MG63 (cell line): ENCODE measurements around the gene BICRAL. TPM values are rescaled to one million over a fixed set of nuclear protein-coding genes. Genes with fewer than 3 reads are reported as not detected.
"Not testable (repeated sequence)": the region's sequence is repeated elsewhere in the genome, so short reads cannot be mapped to it uniquely, and the experiment has no call there.

Experiments used
- DNase-seq: peaks from one replicate; pipeline ENCODE4 v3.0.0-alpha.2; 2020
- H3K27me3 ChIP-seq: fragments of 250-450 bp; sonication (Bioruptor Pico); 2 replicates; pipeline ENCODE4 v1.5.1; 2020; ENCODE audit warnings: mild to moderate bottlenecking, moderate library complexity
- H3K36me3 ChIP-seq: fragments of 250-450 bp; sonication (Bioruptor Pico); 2 replicates; pipeline ENCODE4 v1.5.1; 2020; ENCODE audit warnings: mild to moderate bottlenecking, moderate library complexity
- H3K4me3 ChIP-seq: fragments of 250-450 bp; sonication (Bioruptor Pico); 2 replicates; pipeline ENCODE4 v1.5.1; 2020; ENCODE audit warnings: mild to moderate bottlenecking, moderate library complexity
- H3K9me3 ChIP-seq: fragments of 250-450 bp; sonication (Bioruptor Pico); 2 replicates; pipeline ENCODE4 v1.5.1; 2020; ENCODE audit warnings: mild to moderate bottlenecking, moderate library complexity
- total RNA-seq: library from RNA; depleted of rRNA; stranded (reverse); fragments of >200 nt; shearing (Covaris generic); gene quantifications from 2 replicates; pipeline ENCODE4 v1.2.3, GENCODE V29; 2014; ENCODE audit warnings: low replicate concordance

BICRAL gene
- total RNA-seq, 1 experiment from 2014 or later = 0.40 TPM

DNA sequence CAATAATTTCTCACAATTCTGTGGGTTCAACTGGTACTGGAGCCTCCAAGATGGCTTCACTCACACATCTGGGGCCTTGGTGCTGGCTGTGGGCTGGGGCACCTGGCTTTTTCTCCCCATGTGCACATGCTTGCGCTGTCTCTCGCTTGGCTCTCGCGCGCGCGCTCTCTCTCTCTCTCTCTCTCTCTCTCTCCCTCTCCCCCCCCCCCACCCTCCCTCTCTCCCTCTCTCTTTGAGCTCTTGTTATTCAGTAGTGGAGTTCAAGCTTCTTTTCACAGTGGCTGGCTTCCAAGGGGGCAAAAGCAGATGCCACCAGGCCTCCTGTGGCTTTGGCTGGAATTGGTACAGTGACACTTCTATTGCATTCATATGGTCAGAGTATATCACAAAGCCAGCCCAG lies 25.1 kb upstream of the BICRAL start:
- Histone ChIP-seq H3K4me3 (no peak overlapping the region), H3K36me3 (no peaks in the 10 kb centered on the region), H3K9me3 (no peaks in the 10 kb centered on the region), H3K27me3 (no peaks in the 10 kb centered on the region)
- no peak for DNase-seq

DNA sequence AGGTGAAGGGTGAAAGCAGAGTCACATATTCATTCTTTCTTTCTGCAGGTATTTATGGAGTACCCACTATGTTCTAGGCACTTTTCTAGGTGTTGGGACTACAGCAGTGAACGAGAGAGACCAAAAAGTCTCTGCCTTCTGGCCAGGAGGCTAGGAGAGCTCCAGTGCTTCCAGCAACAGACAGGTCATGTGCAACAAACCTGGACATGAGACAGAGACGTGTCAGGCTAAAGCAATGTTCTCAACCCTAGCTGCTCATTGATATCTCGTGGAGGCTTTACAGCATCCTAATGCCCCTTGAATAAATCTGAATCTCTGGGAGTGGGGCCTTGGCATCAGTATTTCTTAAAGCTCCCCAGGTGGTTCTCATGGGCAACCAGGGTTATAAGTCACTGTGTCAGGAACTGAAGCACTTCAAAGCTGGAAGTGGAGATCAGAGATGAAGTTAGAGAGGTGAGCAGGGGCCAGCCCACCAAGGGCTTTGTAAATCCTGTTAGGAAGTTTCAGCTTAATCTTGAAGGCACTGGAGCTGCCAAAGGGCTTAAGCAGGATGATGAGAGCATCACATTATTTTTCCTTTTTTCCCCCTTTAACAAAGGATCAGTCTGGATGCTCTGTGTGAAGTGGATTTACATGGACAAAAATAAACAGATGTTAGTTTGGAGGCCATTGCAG lies 23.0 kb upstream of the BICRAL start:
- DNase-seq = no peak
- H3K9me3 ChIP-seq = no peaks in the 10 kb centered on the region
- H3K36me3 ChIP-seq = no peaks in the 10 kb centered on the region
- no peaks in the 10 kb centered on the region for H3K27me3 ChIP-seq
- H3K4me3 ChIP-seq = no peak overlapping the region

DNA sequence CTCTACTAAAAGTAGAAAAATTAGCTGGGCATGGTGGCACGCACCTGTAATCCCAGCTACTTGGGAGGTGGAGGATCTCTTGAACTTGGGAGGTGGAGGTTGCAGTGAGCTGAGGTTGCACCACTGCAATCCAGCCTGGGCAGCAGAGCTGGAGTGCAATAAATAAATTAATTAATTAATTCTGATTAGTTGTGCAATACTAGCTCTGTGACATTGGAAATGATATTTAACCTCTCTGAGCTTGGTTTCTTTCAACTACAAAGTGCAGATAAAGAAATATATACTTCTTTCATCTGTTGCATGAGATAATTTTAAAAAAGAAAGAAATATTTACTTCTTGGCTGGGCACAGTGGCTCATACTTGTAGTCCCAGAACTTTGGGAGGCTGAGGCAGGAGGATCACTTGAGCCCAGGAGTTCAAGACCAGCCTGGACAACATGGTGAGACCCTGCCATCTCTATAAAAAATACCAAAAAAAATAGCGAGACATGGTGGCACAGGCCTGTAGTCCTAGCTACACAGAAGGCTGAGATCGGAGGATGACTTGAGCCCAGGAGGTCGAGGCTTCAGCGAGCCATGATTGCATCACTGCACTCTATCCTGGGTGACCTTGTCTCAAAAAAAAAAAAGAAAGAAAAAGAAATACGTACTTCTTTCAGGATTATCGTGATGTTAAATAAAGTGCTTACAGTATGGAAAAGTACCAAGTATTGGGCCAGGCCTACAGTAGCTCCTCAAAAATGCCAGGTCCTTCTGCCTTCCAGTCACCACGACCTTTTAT lies 20.4 kb upstream of the BICRAL start:
- H3K27me3 ChIP-seq = no peaks in the 10 kb centered on the region
- H3K4me3 ChIP-seq = no peak overlapping the region
- H3K9me3 ChIP-seq = no peaks in the 10 kb centered on the region
- no peaks in the 10 kb centered on the region for H3K36me3 ChIP-seq
- no peak for DNase-seq

DNA sequence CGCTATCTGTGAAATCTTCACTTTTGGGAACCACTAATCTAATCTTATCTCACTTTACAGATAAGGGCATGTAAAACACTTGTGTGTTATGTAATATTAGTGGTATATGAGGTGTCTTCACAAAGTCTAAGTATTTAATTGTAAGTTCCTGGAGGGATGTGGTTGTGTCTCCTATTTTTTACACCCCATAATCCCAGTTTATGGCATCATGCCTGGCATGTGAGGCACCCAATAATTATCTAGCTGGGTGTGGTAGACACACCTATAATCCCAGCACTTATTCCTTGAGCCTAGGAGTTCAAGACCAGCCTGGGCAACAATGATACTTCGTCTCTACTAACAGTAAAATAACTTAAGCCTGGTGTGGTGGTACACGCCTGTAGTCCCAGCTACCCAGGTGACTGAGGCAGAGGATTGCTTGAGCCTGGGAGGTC lies 19.4 kb upstream of the BICRAL start:
- Histone ChIP-seq H3K27me3 (no peaks in the 10 kb centered on the region), H3K9me3 (no peaks in the 10 kb centered on the region), H3K36me3 (no peaks in the 10 kb centered on the region), H3K4me3 (no peak overlapping the region)
- no peak for DNase-seq

DNA sequence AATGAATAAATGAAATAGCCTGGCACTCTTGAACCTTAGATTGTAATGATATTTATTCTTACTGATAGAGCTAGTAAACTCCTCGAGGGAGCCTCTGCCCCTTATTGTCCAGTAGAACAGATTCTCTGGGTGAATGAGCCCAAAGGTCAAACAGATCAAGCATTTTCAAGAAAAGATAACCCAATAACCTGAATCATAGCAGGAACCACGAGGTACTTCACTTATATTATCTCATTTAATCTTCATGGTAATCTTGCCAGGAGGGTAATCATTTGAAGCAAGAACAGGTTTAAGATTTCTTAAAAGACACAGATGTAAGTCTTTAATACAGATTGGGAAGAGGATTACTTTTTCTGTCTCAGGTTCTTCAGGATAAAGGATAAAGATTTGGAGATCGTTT lies 18.9 kb upstream of the BICRAL start:
- no peak for DNase-seq
- Histone ChIP-seq H3K36me3 (no peaks in the 10 kb centered on the region), H3K4me3 (no peak overlapping the region), H3K9me3 (no peaks in the 10 kb centered on the region), H3K27me3 (no peaks in the 10 kb centered on the region)

DNA sequence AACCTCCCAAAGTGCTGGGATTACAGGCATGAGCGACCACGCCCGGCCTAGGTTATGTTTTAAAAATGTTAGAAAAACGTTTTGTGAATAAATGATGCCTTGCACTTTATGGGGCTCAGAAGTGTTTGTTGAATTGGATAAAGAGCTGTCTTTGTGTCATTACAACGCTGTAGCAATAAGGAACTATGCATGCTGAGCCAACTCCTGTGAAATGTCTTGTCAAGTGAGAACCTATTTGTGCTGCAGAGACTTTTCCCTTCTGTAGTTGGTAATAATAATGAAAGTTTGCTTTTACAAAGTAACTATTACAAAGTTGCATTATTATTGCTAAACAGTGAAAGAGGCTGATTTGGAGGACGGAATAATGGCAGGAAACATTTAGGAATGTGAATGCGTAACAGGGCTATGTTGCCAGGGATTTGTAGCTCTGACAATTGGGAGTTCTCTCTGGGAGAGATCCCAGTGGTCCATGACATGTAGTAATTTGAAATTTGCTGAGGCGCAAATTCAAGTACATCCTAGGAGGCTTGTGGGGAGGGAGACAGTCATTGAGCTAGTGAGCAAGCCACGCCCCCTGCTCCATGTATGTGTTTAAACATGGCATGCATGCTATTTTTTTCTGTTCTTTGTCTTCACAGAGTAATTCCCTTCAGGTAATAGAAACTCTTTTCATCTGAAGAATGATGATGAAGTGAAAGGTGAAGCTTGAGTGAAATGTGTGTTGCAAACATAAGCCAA lies 16.8 kb upstream of the BICRAL start:
- Histone ChIP-seq H3K27me3 (no peaks in the 10 kb centered on the region), H3K4me3 (no peak overlapping the region), H3K9me3 (no peaks in the 10 kb centered on the region), H3K36me3 (no peaks in the 10 kb centered on the region)
- no peak for DNase-seq

DNA sequence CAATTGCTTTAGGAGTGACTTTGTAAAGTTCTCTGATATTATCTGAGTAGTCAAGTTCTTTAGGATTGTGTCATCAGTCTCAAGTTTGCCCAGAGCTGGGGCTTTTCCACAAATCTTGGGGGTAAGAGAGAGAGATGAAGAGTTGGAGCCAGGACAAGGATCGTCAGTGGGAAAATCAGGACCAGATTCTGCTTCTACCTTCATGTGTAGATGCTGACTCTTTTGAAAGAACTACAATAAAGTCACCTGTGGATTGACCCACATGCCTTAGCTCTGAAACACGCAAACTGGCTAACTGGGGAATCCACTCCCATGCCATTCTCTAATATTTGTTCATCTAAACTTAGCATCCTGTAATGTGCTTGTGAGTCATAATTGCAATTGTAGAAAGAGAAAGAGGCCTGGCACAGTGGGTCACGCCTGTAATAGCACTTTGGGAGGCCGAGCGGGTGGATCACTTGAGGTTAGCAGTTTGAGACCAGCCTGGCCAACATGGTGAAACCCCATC lies 15.6 kb upstream of the BICRAL start:
- no peaks in the 10 kb centered on the region for H3K36me3 ChIP-seq
- H3K4me3 ChIP-seq = no peak overlapping the region
- peak; percentile 59 for DNase-seq
- H3K9me3 ChIP-seq = no peaks in the 10 kb centered on the region
- H3K27me3 ChIP-seq = no peaks in the 10 kb centered on the region

DNA sequence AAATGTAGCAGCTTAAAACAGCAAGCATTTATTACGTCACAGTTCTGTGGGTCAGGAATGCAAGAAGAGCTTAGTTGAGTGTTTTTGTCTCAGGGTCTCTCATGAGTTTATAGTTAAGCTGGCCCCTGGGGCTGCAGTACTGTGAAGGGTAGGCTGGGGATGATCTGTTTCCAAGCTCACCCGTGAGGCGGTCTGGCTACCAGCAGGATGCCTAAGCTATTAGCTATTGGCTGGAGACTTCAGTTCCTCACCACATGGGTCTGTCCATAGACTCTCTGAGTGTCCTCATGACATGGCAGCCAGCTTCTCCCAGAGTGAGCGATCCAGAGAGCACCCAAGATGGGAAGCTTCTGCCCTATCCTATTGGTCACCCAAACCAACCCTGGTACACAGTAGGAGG lies 12.8 kb upstream of the BICRAL start:
- DNase-seq = no peak
- H3K27me3 ChIP-seq = no peaks in the 10 kb centered on the region
- no peaks in the 10 kb centered on the region for H3K9me3 ChIP-seq
- H3K4me3 ChIP-seq = no peak overlapping the region
- no peaks in the 10 kb centered on the region for H3K36me3 ChIP-seq

DNA sequence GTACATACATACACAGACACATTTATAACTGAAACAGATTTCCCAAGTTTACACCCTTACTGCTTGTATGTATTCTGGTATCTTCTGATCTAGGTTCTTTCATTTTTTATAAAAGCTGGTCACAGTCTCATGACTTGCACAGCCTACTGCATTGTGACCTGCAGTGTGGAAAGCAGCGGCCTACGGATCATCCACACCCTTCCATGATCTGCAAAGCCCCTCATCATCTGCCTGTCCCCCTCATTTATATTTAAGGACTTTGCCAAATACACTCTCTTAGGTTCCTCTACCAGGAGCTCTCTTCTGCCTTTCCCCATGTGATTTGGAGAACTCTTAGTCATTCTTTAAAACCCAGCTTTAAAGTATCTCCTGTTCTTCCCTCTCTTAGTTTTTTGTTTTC lies 12.0 kb upstream of the BICRAL start:
- Histone ChIP-seq H3K36me3 (no peaks in the 10 kb centered on the region), H3K9me3 (no peaks in the 10 kb centered on the region), H3K27me3 (no peaks in the 10 kb centered on the region), H3K4me3 (no peak overlapping the region)
- DNase-seq = no peak

DNA sequence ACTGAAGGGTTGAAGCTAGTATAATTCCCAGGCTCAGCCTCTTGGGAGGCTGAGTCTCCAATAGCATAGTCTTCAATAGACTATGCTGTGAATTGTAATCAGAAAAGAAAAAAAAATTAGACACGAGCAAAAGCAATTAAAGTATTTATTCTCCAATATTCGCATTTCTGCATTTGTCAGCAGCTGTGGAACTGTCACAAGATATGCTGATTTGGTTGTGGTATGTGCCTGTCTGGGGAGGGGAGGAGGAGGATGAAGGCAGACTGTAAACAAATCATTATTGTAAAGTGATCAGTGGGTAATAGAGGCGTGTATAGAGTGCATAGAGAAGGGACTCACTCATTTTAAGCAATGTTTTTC lies 10.1 kb upstream of the BICRAL start:
- no peak for DNase-seq
- Histone ChIP-seq H3K27me3 (no peaks in the 10 kb centered on the region), H3K9me3 (no peaks in the 10 kb centered on the region), H3K4me3 (no peak overlapping the region), H3K36me3 (no peaks in the 10 kb centered on the region)

DNA sequence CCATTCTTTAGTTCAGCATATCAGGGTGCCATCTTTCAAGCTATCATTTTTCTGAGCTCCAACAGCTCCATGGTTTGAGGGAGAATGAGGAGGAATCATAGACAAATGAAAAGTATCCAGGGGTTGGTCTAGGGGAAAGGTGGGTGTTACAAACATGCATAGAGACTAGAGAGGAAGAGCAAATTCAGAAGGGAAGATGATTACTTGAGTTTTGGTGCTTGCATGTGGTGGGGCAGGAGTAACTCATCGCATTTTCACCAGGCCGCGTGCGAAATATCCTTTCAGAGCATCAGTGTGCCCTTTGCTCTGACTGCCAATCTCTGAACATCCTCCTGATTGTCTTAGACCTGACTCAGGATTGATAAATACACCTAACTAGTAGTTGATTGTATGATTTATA lies 7.7 kb upstream of the BICRAL start:
- no peaks in the 10 kb centered on the region for H3K36me3 ChIP-seq
- H3K9me3 ChIP-seq = no peaks in the 10 kb centered on the region
- H3K27me3 ChIP-seq = no peaks in the 10 kb centered on the region
- H3K4me3 ChIP-seq = no peak overlapping the region
- no peak for DNase-seq

DNA sequence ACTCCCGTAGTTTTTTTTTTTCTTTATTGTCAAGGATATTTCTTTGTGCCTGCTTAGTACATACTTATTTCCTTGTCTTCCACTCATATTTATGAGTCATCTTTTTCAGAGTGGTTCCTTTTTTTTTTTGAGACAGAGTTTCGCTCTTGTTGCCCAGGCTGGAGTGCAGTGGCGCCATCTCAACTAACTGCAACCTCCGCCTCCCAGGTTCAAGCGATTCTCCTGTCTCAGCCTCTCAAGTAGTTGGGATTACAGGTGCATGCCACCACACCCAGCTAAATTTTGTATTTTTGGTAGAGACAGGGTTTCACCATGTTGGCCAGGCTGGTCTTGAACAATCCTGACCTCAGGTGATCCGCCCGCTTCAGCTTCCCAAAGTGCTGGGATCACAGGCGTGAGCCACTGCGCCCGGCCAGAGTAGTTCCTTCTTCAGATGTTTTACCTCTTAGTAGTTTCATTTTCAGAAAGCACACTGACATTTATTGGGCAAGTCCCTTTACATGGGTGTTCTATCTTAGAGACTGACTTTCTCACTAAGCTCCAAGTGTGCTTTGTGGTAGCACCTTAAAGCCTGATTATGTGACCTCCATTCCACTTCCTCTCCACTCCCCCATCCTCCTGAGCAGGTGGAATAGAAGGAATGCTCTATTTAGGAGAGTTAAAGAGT lies 6.9 kb upstream of the BICRAL start:
- not testable (repeated sequence) for H3K36me3 ChIP-seq, H3K27me3 ChIP-seq, H3K9me3 ChIP-seq, H3K4me3 ChIP-seq, DNase-seq

DNA sequence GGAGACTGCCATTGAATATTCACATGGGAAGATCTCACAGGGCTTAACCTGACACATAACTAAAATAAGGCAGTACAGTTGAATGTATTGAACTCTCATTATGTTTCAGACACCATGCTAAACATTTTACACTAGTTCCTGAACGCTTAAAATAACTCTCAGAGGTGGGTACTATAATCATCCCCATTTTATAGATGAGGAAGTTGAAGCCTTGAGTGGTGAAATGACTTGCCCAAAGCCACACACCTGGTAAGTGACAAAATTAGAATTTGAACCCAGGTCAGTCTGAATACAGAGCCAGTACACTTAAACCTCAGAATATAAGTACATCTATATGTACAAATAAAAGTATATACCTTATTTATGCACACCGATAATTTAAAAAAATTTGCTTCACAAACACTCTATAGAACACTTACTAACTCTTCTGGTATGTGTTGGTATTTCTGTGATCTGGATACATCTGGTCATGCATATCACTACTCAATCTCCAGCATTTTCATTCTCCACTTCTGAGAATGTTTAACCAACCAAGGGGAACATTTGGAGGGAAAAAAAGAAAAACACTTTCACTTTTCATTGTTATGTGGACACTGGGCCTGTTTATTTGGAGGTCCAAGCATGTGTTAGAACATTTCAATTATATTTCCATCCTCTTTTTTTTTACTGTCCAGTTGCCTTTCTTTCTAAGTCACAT lies 4.6 kb upstream of the BICRAL start:
- Histone ChIP-seq H3K9me3 (no peaks in the 10 kb centered on the region), H3K27me3 (no peaks in the 10 kb centered on the region), H3K4me3 (no peak overlapping the region), H3K36me3 (no peaks in the 10 kb centered on the region)
- DNase-seq = no peak

DNA sequence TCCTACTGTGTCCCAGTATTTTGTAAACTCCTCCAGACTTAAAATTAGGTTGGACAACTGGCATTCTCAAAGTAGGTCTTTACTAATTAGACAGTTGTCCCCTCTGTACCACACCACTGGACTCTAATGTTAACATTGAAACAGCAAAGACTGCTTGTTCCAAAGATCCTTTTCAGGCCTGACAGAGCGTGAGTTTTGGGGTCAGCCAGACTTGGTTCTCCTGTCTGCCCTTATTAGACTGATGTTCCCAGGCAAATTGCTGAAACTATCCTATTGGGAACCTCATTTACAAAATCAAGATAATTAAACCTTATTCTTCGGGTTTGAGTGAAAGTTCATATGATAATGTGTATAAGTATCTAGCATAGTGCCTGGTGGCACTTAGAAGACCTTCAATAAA lies 3.7 kb upstream of the BICRAL start:
- H3K4me3 ChIP-seq = no peak overlapping the region
- no peaks in the 10 kb centered on the region for H3K36me3 ChIP-seq
- no peak for DNase-seq
- H3K9me3 ChIP-seq = no peaks in the 10 kb centered on the region
- H3K27me3 ChIP-seq = no peaks in the 10 kb centered on the region

DNA sequence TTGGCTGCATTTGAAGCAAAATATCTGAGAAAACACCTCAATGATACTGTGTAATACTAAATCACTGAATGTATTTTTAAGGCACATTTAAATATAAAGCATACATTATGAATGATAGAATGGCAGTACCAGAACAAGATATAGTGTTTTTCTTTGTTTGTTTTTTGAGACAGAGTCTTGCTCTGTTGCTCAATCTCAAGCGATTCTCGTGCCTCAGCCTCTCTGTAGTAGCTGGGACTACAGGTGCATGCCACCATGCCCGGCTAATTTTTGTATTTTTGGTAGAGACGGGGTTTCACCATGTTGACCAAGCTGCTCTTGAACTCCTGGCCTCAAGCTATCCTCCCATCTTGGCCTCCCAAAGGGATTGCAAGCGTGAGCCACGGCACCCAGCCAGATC lies 2.3 kb upstream of the BICRAL start:
- Histone ChIP-seq H3K27me3 (no peaks in the 10 kb centered on the region), H3K36me3 (no peaks in the 10 kb centered on the region; the same call in 1 of the 2 replicates), H3K9me3 (no peaks in the 10 kb centered on the region), H3K4me3 (no peak overlapping the region)
- DNase-seq = no peak

DNA sequence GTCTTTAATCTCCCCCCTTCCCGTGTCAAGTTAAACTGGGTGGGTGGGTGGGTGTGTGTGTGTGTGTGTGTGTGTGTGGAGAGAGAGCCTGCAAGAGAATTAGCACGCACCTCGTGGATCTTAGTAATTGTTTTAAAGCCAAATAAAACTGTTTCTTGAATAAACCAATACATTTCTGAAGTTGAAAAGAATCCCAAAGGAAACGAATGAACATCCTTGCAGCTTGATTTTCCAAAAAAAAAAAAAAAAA lies 381 bp upstream of the BICRAL start:
- no peak for DNase-seq
- Histone ChIP-seq H3K4me3 (peak overlapping the region; percentile 74), H3K9me3 (no peaks in the 10 kb centered on the region), H3K36me3 (no peaks in the 10 kb centered on the region; the same call in none of the 2 replicates), H3K27me3 (no peaks in the 10 kb centered on the region)
